Esophagus (tissue), 2 donors: Measurements from ENCODE around the gene ERC1. TPM values are rescaled to one million over a fixed set of nuclear protein-coding genes. Genes with fewer than 3 reads are reported as not detected.

Source experiments
- H3K27ac ChIP-seq, 2 donors: one replicate each; pipeline ENCODE4 v1.5.1; 2013; ENCODE audit warnings: low read depth in 2 of 2, mild to moderate bottlenecking in 2 of 2, inconsistent platforms in 1 of 2, low read length in 1 of 2, moderate library complexity in 1 of 2
- H3K27me3 ChIP-seq, 2 donors: one replicate each; pipeline ENCODE4 v1.6.1; 2013; ENCODE audit warnings: low read length in 2 of 2, control low read depth in 1 of 2, mild to moderate bottlenecking in 1 of 2; ENCODE audit not compliant: insufficient read depth in 2 of 2, control insufficient read depth in 1 of 2
- H3K36me3 ChIP-seq, 2 donors: one replicate each; pipeline ENCODE4 v1.6.1; 2013; ENCODE audit warnings: low read length in 1 of 2; ENCODE audit not compliant: control insufficient read depth in 2 of 2, insufficient read depth in 2 of 2
- H3K4me1 ChIP-seq, 2 donors: one replicate each; pipeline ENCODE4 v1.6.1; 2013; ENCODE audit warnings: low read length in 1 of 2; ENCODE audit not compliant: control insufficient read depth in 2 of 2, insufficient read depth in 2 of 2
- H3K4me3 ChIP-seq, 2 donors: one replicate each; pipeline ENCODE4 v1.5.1; 2013; ENCODE audit warnings: low read length in 2 of 2, mild to moderate bottlenecking in 2 of 2, low read depth in 1 of 2, moderate library complexity in 1 of 2
- H3K9me3 ChIP-seq, 2 donors: one replicate each; pipeline ENCODE4 v1.6.1; 2013; ENCODE audit warnings: mild to moderate bottlenecking in 2 of 2, low read depth in 1 of 2, low read length in 1 of 2, moderate library complexity in 1 of 2; ENCODE audit not compliant: control insufficient read depth in 2 of 2, insufficient read depth in 1 of 2
- WGBS, 2 donors: extraction: QIAGEN DNeasy Blood & Tissue Kit; methylation state at CpG; one replicate each; pipeline ENCODE4 v1.1.7; 2013; 5-methylcytosine and 5-hydroxymethylcytosine counted together
- polyA plus RNA-seq, 2 donors: library from polyadenylated mRNA; stranded (reverse); fragments of 200-250 nt; gene quantifications; one replicate each; pipeline ENCODE4 v1.2.3, GENCODE V29; 2013
- donor health status: healthy with polysubstance abuse.
- donor health status: Bipolar disorder and iron deficiency.

The ERC1 gene
- 1 to 10 TPM; 6.4 to 8.7 TPM for polyA plus RNA-seq

- Histone ChIP-seq H3K4me1 (peaks cover 0 to 2% of the 10 kb centered on the region in 2 donors), H3K9me3 (no peaks in the 10 kb centered on the region), H3K27ac (peak within 1 kb of the TSS; percentile 96 to 98), H3K27me3 (no peaks in the 10 kb centered on the region), H3K36me3 (no peaks in the 10 kb centered on the region), H3K4me3 (peak within 1 kb of the TSS; percentile 80 to 87)
- 0% methylated on average over 57 to 87 of the region's 87 CpGs for WGBS, 2 donors
These were observed at the start of gene ERC1 for GRCh38 chr12:990661-991349. Gene ERC1 (plus strand): TSS chr12:991223. CDS start chr12:1027904, 36,681 bp downstream.

GRCh38 chr12:943051-943450 is 48.0 kb upstream of the ERC1 start:
- Histone ChIP-seq H3K9me3 (no peaks in the 10 kb centered on the region), H3K4me1 (no peaks in the 10 kb centered on the region), H3K27me3 (no peaks in the 10 kb centered on the region), H3K27ac (no peak overlapping the region), H3K36me3 (peaks cover 0 to 4% of the 10 kb centered on the region in 2 donors), H3K4me3 (no peak overlapping the region)
- 91 to 96% methylated on average over 6 of the region's 6 CpGs for WGBS, 2 donors

- Histone ChIP-seq H3K4me3 (no peak overlapping the region), H3K27me3 (no peaks in the 10 kb centered on the region), H3K27ac (no peak overlapping the region), H3K9me3 (no peaks in the 10 kb centered on the region), H3K4me1 (no peaks in the 10 kb centered on the region), H3K36me3 (peaks cover 0 to 4% of the 10 kb centered on the region in 2 donors)
- 71 to 79% methylated on average over 7 of the region's 7 CpGs for WGBS, 2 donors
These were observed 46.8 kb upstream of the ERC1 start for GRCh38 chr12:944211-944610.

DNA sequence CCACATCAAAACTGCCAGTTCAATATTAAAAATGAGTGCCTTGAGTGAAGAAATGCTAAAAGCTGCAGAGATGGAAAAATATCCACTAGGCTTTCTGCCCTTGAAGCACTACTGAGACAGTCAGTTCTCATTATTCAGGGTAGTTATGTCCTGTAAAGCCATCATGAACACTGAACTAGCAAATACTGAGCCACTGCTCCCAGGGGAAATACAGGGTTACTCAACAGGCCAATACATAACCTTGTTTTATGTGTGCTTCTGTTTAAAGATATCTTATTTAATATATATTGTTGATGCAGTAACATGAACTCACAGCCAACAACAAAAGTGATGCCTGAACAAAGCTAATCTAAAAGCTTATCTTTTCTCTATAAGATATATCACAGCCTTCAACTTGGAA is 44.8 kb upstream of the ERC1 start:
- no peak overlapping the region for H3K4me3 ChIP-seq
- peaks cover 0 to 4% of the 10 kb centered on the region in 2 donors for H3K36me3 ChIP-seq
- H3K27me3 ChIP-seq: no peaks in the 10 kb centered on the region
- H3K9me3 ChIP-seq: no peaks in the 10 kb centered on the region
- H3K4me1 ChIP-seq: no peaks in the 10 kb centered on the region
- no peak overlapping the region for H3K27ac ChIP-seq

GRCh38 chr12:946631-947030 is 44.4 kb upstream of the ERC1 start:
- no peak overlapping the region for H3K4me3 ChIP-seq

DNA sequence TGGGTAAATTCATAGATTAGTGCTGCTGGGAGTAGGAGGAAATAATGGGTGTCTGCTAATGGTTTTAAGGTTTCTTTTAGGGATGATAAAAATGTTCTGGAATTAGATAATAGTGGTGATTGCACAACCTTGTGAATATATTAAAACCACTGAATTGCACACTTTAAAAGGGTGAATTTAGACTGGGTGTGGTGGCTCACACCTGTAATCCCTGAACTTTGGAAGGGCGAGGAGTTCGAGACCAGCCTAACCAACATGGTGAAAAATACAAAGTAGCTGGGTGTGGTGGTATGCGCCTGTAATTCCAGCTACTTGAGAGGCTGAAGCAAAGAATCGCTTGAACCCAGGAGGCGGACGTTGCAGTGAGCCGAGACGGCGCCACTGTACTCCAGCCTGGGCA is 42.8 kb upstream of the ERC1 start:
- Histone ChIP-seq H3K4me3 (no peak overlapping the region), H3K9me3 (no peaks in the 10 kb centered on the region), H3K27me3 (no peaks in the 10 kb centered on the region), H3K27ac (no peak overlapping the region), H3K36me3 (peaks cover 0 to 4% of the 10 kb centered on the region in 2 donors), H3K4me1 (no peaks in the 10 kb centered on the region)
- 82 to 90% methylated on average over 9 of the region's 9 CpGs for WGBS, 2 donors

More at GRCh38 chr12:946631-947030, 44.4 kb upstream of the ERC1 start:
- no peaks in the 10 kb centered on the region for H3K27me3 ChIP-seq
- peaks cover 0 to 4% of the 10 kb centered on the region in 2 donors for H3K36me3 ChIP-seq
- H3K9me3 ChIP-seq: no peaks in the 10 kb centered on the region
- no peaks in the 10 kb centered on the region for H3K4me1 ChIP-seq
- 68 to 74% methylated on average over 6 of the region's 6 CpGs for WGBS, 2 donors
- H3K27ac ChIP-seq: no peak overlapping the region

GRCh38 chr12:949453-950191 is 41.4 kb upstream of the ERC1 start, which contains the start of gene RAD52:
Gene RAD52 (minus strand): TSS chr12:949694. CDS start chr12:933058, 16,636 bp downstream.
- peak within 1 kb of the TSS; percentile 92 to 93 for H3K27ac ChIP-seq
- peak within 1 kb of the TSS; percentile 80 to 91 for H3K4me3 ChIP-seq
- no peaks in the 10 kb centered on the region for H3K36me3 ChIP-seq
- no peaks in the 10 kb centered on the region for H3K4me1 ChIP-seq
- 1 to 2% methylated on average over 58 of the region's 58 CpGs for WGBS, 2 donors
- H3K9me3 ChIP-seq: no peaks in the 10 kb centered on the region
- H3K27me3 ChIP-seq: no peaks in the 10 kb centered on the region

DNA sequence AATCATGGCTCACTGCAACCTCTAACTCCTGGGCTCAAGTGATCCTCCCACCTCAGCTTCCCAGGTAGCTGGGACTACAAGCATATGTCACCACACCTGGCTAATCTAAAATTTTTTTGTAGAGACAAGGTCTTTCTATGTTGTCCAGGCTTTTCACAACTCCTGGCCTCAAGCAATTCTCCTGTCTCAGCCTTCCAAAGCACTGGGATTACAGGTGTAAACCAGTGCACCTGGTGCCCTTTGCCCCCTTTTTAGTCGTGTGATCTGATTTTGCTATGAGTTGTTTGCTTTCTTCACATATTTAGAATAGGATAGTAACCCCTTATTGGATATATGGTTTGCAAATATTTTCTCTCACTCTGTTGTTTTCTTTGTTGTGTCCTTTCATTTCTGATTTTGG is 39.8 kb upstream of the ERC1 start:
- H3K27me3 ChIP-seq: no peaks in the 10 kb centered on the region
- WGBS, 2 donors: 19 to 46% methylated on average over 1 of the region's 1 CpG

DNA sequence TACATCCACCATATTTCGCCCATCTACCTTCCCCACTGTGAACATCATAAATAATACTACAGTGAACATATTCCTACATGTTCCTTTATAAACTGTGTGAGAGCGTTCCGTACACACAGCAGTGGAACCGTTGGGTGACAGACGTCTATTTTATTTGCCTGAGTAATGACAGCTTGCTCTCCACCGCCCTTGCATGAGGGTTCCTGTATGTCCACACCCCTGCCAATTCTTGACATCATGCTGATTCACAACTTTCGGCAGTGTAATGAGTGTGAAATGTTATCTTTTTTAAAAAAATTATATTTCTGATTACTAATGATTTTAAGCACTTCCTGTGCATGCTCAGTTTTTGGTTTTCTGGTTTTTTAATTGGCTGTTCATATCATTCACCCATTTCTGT is 37.2 kb upstream of the ERC1 start:
- peaks cover 2% of the 10 kb centered on the region in 2 donors for H3K4me1 ChIP-seq
- H3K4me3 ChIP-seq: no peak overlapping the region
- no peak overlapping the region for H3K27ac ChIP-seq
- H3K27me3 ChIP-seq: no peaks in the 10 kb centered on the region
- H3K36me3 ChIP-seq: no peaks in the 10 kb centered on the region
- no peaks in the 10 kb centered on the region for H3K9me3 ChIP-seq
- WGBS, 2 donors: 60 to 67% methylated on average over 7 of the region's 7 CpGs

More for the DNA sequence above, 39.8 kb upstream of the ERC1 start:
- Histone ChIP-seq H3K4me3 (no peak overlapping the region), H3K9me3 (no peaks in the 10 kb centered on the region), H3K27ac (no peak overlapping the region), H3K4me1 (no peaks in the 10 kb centered on the region), H3K36me3 (no peaks in the 10 kb centered on the region)
